Measurements from ENCODE around the gene SDC4. TPM values are rescaled to one million over a fixed set of nuclear protein-coding genes. Genes with fewer than 3 reads are reported as not detected.

Gene SDC4
- polyA plus RNA-seq, 1 of the 3 experiments (the other 2 are of a cell fraction), result 131 TPM

- TF ChIP-seq REST (IDR thresholded peaks at IDR 0.05; ENCODE audit: low read depth, low read length), result no peak
Observed at GRCh38 chr20:45387274-45387673, 39.0 kb upstream of the SDC4 start (continued).

GRCh38 chr20:45378191-45378590, 30.0 kb upstream of the SDC4 start, which contains the start of gene TP53TG5:
TSS of gene TP53TG5 (minus strand) at chr20:45378325. CDS start at chr20:45378236, 89 bp downstream.
- Histone ChIP-seq H3K9ac (no peak within 1 kb of the TSS), H3K27ac (ENCODE audit: low read depth in 2 of 2, low read length in 1 of 2) (no peak within 1 kb of the TSS), H3K4me2 (no peak within 1 kb of the TSS), H3K4me1 (ENCODE audit: control insufficient read depth in 1 of 2, insufficient read depth in 2 of 2, low read depth in 1 of 2, low read length in 1 of 2) (no peaks in the 10 kb centered on the region), H3K36me3 (replicated peaks in 1 of 2; ENCODE audit: control insufficient read depth in 1 of 2, insufficient read depth in 2 of 2, low read length in 1 of 2) (peaks cover 0 to 4% of the 10 kb centered on the region in 2 experiments), H4K20me1 (ENCODE audit: insufficient read depth) (no peaks in the 10 kb centered on the region), H3K79me2 (ENCODE audit: insufficient read depth) (no peaks in the 10 kb centered on the region), H2AFZ (ENCODE audit: low read depth) (no peak within 1 kb of the TSS), H3K9me2 (no peaks in the 10 kb centered on the region), H3K4me3 (ENCODE audit: low read depth in 2 of 2, low read length in 1 of 2) (no peak within 1 kb of the TSS), H3F3A (replicated peaks; ENCODE audit: insufficient read depth) (peaks cover 8% of the 10 kb centered on the region), H3K9me3 (no peaks in the 10 kb centered on the region), H3K27me3 (ENCODE audit: insufficient read depth) (no peaks in the 10 kb centered on the region)
- 94% methylated on average over 1 of the region's 1 CpG for WGBS (ENCODE audit: low lambda C conversion rate)
- no peak for DNase-seq
- CTCF ChIA-PET, result interaction anchor here (15.6 kb wide), 1 partner anchor 58 kb away, joined by 143 read pairs; no protein-coding TSS in a partner anchor
- TF ChIP-seq RXRA (IDR thresholded peaks at IDR 0.05; ENCODE audit: borderline replicate concordance, low read depth) (no peak), TAF1 (IDR thresholded peaks at IDR 0.05; ENCODE audit: borderline replicate concordance, low read depth, low read length) (no peak), IRF3 (IDR thresholded peaks at IDR 0.05; ENCODE audit: low read depth, low read length) (no peak), ZBTB33 (IDR thresholded peaks at IDR 0.05; ENCODE audit: borderline replicate concordance, low read depth) (no peak), ELF1 (IDR thresholded peaks at IDR 0.05) (no peak), MAX (IDR thresholded peaks at IDR 0.05; ENCODE audit: low read depth) (no peak), REST (IDR thresholded peaks at IDR 0.05; ENCODE audit: low read depth, low read length) (no peak), RAD21 (IDR thresholded peaks at IDR 0.05; ENCODE audit: low read length) (no peak), GATA2 (CRISPR knock-in tag; IDR thresholded peaks at IDR 0.05) (no peak), USF2 (IDR thresholded peaks at IDR 0.05; ENCODE audit: borderline replicate concordance, low read depth, low read length) (no peak), FOXM1 (IDR thresholded peaks at IDR 0.05; ENCODE audit: low read depth) (no peak), SIN3A (IDR thresholded peaks at IDR 0.05; ENCODE audit: borderline replicate concordance, low read depth, low read length) (no peak), JUND (IDR thresholded peaks at IDR 0.05) (no peak), SMC3 (IDR thresholded peaks at IDR 0.05; ENCODE audit: low read depth, low read length) (no peak), RFX5 (IDR thresholded peaks at IDR 0.05; ENCODE audit: low read length) (no peak), POLR2AphosphoS5 (IDR thresholded peaks at IDR 0.05; ENCODE audit: low read depth, low read length) (no peak)
- POLR2A ChIA-PET, result no interaction called here
